Stimulated activated CD4-positive, alpha-beta T cell treated with anti-CD3 and anti-CD28 coated beads, Interleukin-1b, Interleukin-23, amount 100 ng/mL, for 4 hours (primary cell): Measurements from ENCODE around the gene LORICRIN.

ENCODE experiments used
- DNase-seq, 2 donors: peaks; one replicate each; pipeline ENCODE4 v3.0.0-alpha.2; 2020; ENCODE audit warnings: low read depth in 2 of 2

Gene LORICRIN

GRCh38 chr1:153302308-153302707 lies 42.8 kb downstream of the LORICRIN start:
- DNase-seq = no peak

- no peak for DNase-seq
Measured at GRCh38 chr1:153305682-153306081, 46.2 kb downstream of the LORICRIN start.

- DNase-seq = no peak
Measured at GRCh38 chr1:153306303-153307220, 47.1 kb downstream of the LORICRIN start.

- DNase-seq = no peak
Measured at GRCh38 chr1:153307221-153307600, 47.7 kb downstream of the LORICRIN start.

- DNase-seq = no peak
Measured at GRCh38 chr1:153308540-153308939, 49.1 kb downstream of the LORICRIN start.

GRCh38 chr1:153309441-153309840 lies 50.0 kb downstream of the LORICRIN start:
- no peak for DNase-seq

GRCh38 chr1:153310526-153310925 lies 51.0 kb downstream of the LORICRIN start:
- DNase-seq = no peak
